Body of pancreas (tissue), 4 donors: ENCODE results near the gene MAST4. TPM values are rescaled to one million over a fixed set of nuclear protein-coding genes. Genes with fewer than 3 reads are reported as not detected.

Experiments used
- ATAC-seq: fragments of 150-250 bp; one replicate; pipeline ENCODE4 v1.9.1; 2016
- DNase-seq, 4 donors: peaks; one replicate each; pipeline ENCODE4 v3.0.0-alpha.2; 2019
- H3K27ac ChIP-seq, 4 donors: fragments of 200-600 bp; sonication (generic); 1 replicate in 3 of 4; 2 replicates in 1 of 4; pipeline versions ENCODE4 v1.5.1 to v1.6.1; 2016 to 2019; ENCODE audit warnings: mild to moderate bottlenecking in 1 of 4, mixed read lengths in 1 of 4, moderate library complexity in 1 of 4
- H3K27me3 ChIP-seq, 2 donors: fragments of 200-600 bp; sonication (generic); one replicate each; pipeline ENCODE4 v1.6.0; 2016; ENCODE audit warnings: mild to moderate bottlenecking in 1 of 2
- H3K36me3 ChIP-seq, 2 donors: fragments of 200-600 bp; sonication (generic); replicated peaks in 1 of 2; 2 replicates each; pipeline ENCODE4 v1.5.1; 2016; ENCODE audit warnings: low read depth in 2 of 2; ENCODE audit not compliant: insufficient read depth in 1 of 2
- H3K4me1 ChIP-seq: fragments of 200-600 bp; sonication (generic); one replicate; pipeline ENCODE4 v1.6.0; 2016
- H3K4me3 ChIP-seq, 2 donors: fragments of 200-600 bp; sonication (generic); 1 replicate in 1 of 2; 2 replicates in 1 of 2; pipeline ENCODE4 v1.5.1; 2016 to 2019
- H3K9me3 ChIP-seq, 3 donors: fragments of 200-600 bp; sonication (generic); 1 replicate in 2 of 3; 2 replicates in 1 of 3; pipeline ENCODE4 v1.5.1; 2016
- POLR2A ChIP-seq, 3 donors: fragments of 450-650 bp; IDR thresholded peaks; one replicate each; pipeline ENCODE4 v1.6.1; 2016; ENCODE audit warnings: antibody characterized with exemption in 3 of 3, mild to moderate bottlenecking in 2 of 3
- WGBS, 2 donors: methylation state at CpG; one replicate each; pipeline ENCODE4 v1.1.5; 2017; 5-methylcytosine and 5-hydroxymethylcytosine counted together
- intact Hi-C: fragments of 100-400 bp; cut with DNase I; formaldehyde crosslinking; loops from one replicate; pipeline ENCODE4 v1.15.1; 2023
- total RNA-seq, 2 donors: library from RNA; depleted of rRNA; stranded (reverse); fragments of >200 nt; gene quantifications; one replicate each; pipeline ENCODE4 v1.1.0, GENCODE V29; 2016
- TF ChIP-seq, protein P1 (sequence below), 7 experiments: fragments of 450-650 bp in 4 of 7; fragments of 200-600 bp in 3 of 7; sonication (generic) in 3 of 7; IDR thresholded peaks; one replicate each; pipeline ENCODE4 v1.5.1; 2016 to 2019; ENCODE audit warnings: antibody characterized with exemption in 7 of 7

The MAST4 gene
- total RNA-seq, 2 donors from 2014 or later: 17.9 to 29.7 TPM

DNA sequence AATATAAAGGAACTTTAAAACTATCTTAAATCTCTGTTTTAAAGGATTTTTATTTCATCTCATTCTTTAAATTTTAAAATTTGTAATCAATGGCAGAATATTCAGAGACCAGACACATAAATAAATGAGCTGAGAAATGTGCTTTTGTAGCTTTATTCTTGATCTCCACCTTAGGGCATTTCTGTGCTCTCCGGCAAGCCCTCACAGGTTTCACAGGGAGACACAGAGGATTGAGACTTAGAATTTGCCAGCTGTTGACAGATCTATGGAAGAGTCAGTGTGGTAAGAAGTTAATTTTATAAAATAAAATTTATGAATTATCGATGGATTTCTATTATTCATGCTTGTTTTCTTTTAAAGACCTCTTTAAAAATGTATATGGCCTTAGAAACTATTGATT, 393.6 kb downstream of the MAST4 start:
- no peak for TF ChIP-seq POLR2A (IDR thresholded peaks at IDR 0.05)
- WGBS, 2 donors: 87 to 88% methylated on average over 2 of the region's 2 CpGs
- intact Hi-C loops: loop anchor here (10.0 kb wide), 1 partner anchor 215 kb away; no protein-coding TSS in a partner anchor
- DNase-seq: no peak
- Histone ChIP-seq H3K27ac (no peak overlapping the region), H3K36me3 (no peaks in the 10 kb centered on the region), H3K4me3 (no peak overlapping the region), H3K9me3 (no peaks in the 10 kb centered on the region), H3K27me3 (no peaks in the 10 kb centered on the region), H3K4me1 (no peaks in the 10 kb centered on the region)
- no peak for ATAC-seq

DNA sequence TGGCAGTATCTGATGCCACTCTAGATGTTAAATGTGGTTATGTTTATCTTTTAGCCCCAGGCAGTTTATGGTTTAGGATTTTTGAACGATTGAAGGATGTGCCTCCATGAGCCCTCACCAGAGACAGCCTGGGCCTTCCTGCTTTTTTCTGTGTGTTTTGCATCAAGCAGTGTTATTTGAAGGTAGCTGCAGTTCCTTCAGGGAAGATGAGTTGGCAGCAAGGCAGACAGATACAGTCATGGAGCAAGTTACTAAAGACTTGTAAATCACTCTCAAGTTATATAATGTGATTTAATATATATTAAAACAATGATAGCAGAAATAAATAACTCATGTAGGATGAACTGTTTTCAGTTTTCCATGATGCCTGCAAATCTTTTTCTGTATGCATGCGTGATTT, 395.6 kb downstream of the MAST4 start:
- Histone ChIP-seq H3K27ac (no peak overlapping the region), H3K9me3 (no peaks in the 10 kb centered on the region), H3K4me3 (no peak overlapping the region), H3K4me1 (no peaks in the 10 kb centered on the region), H3K27me3 (no peaks in the 10 kb centered on the region), H3K36me3 (no peaks in the 10 kb centered on the region)
- TF ChIP-seq POLR2A (IDR thresholded peaks at IDR 0.05): no peak
- TF ChIP-seq, protein P1, sequence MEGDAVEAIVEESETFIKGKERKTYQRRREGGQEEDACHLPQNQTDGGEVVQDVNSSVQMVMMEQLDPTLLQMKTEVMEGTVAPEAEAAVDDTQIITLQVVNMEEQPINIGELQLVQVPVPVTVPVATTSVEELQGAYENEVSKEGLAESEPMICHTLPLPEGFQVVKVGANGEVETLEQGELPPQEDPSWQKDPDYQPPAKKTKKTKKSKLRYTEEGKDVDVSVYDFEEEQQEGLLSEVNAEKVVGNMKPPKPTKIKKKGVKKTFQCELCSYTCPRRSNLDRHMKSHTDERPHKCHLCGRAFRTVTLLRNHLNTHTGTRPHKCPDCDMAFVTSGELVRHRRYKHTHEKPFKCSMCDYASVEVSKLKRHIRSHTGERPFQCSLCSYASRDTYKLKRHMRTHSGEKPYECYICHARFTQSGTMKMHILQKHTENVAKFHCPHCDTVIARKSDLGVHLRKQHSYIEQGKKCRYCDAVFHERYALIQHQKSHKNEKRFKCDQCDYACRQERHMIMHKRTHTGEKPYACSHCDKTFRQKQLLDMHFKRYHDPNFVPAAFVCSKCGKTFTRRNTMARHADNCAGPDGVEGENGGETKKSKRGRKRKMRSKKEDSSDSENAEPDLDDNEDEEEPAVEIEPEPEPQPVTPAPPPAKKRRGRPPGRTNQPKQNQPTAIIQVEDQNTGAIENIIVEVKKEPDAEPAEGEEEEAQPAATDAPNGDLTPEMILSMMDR (IDR thresholded peaks at IDR 0.05): no peak
- ATAC-seq (no peak), DNase-seq (no peak)
- intact Hi-C loops: loop anchor here (10.0 kb wide), 1 partner anchor 213 kb away; no protein-coding TSS in a partner anchor
- WGBS, 2 donors: 16 to 37% methylated on average over 2 of the region's 2 CpGs

DNA sequence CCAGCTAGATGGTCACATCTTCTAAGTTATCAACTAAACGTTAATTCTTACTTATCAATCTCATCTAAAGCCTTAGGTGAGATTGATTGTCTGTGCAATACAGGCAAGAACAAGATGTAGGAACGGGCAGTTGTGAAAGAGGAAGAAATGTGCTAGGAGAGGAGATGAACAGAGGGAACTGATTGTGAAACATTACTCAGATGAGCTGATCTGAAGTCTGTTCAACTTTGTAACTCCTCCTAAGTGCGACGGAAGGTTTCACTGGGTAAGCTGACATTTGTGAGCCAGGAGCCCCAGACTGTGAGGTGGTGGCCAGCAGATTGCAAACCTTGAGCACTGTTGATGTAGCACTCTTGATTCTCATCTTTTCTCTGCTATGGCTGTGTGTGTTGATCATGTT, 396.4 kb downstream of the MAST4 start:
- H3K36me3 ChIP-seq: no peaks in the 10 kb centered on the region
- H3K27ac ChIP-seq: no peak overlapping the region
- no peaks in the 10 kb centered on the region for H3K9me3 ChIP-seq
- H3K4me3 ChIP-seq: no peak overlapping the region
- no peak for TF ChIP-seq POLR2A (IDR thresholded peaks at IDR 0.05)
- TF ChIP-seq, protein P1 (IDR thresholded peaks at IDR 0.05): no peak
- no peaks in the 10 kb centered on the region for H3K4me1 ChIP-seq
- WGBS, 2 donors: 38 to 65% methylated on average over 4 of the region's 4 CpGs
- ATAC-seq (no peak), DNase-seq (no peak)
- intact Hi-C loops: loop anchor here (10.0 kb wide), 1 partner anchor 212 kb away; no protein-coding TSS in a partner anchor
- H3K27me3 ChIP-seq: no peaks in the 10 kb centered on the region

DNA sequence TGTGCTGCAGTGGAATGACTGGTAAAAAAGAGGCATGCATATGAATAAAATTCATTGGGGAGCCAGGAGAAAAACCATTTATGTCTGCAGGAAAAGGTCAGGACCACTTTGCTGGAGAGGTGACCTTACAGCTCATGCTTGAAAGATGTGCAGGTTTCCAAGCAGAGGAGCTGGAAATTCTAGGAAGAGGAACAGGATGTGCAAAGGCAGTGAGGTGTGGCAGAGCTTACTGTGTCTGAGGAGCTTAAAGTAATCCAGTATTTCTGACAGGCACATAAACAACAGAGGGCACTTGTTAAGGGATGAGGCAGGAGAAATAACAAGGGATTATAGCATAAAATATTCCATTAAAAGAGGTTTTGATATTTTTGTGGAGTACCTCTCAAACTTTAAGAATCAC, 397.3 kb downstream of the MAST4 start:
- intact Hi-C loops: loop anchor here (10.0 kb wide), 1 partner anchor 211 kb away; no protein-coding TSS in a partner anchor
- DNase-seq: no peak

DNA sequence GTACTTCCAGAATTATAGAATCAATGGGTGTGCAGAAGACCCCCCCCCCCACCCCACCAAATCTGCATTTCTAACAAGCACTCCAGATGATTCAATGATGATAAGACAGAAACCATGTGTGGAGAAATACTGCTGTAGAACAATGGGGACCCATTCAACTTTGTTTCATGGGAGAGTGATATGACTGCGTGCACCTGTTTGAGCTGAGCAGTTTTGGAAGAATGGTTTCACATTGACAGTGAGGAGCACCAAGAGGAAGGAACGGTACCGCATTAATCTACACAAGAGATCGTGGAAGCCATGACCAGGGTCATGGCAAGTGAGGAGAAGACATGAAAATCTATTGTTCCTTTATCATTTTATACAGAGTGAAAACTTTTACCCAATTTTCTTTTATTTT, 397.7 kb downstream of the MAST4 start:
- WGBS, 2 donors: 75 to 82% methylated on average over 4 of the region's 4 CpGs
- H3K36me3 ChIP-seq: no peaks in the 10 kb centered on the region
- no peaks in the 10 kb centered on the region for H3K9me3 ChIP-seq
- H3K27me3 ChIP-seq: no peaks in the 10 kb centered on the region
- intact Hi-C loops: loop anchor here (10.0 kb wide), 1 partner anchor 211 kb away; no protein-coding TSS in a partner anchor
- no peak overlapping the region for H3K4me3 ChIP-seq
- no peak overlapping the region for H3K27ac ChIP-seq
- TF ChIP-seq POLR2A (IDR thresholded peaks at IDR 0.05): no peak
- TF ChIP-seq, protein P1 (IDR thresholded peaks at IDR 0.05): no peak
- DNase-seq: no peak
- peak; percentile 33 for ATAC-seq
- H3K4me1 ChIP-seq: no peaks in the 10 kb centered on the region

More for the DNA sequence above, 397.3 kb downstream of the MAST4 start:
- no peaks in the 10 kb centered on the region for H3K36me3 ChIP-seq
- no peaks in the 10 kb centered on the region for H3K4me1 ChIP-seq
- H3K4me3 ChIP-seq: no peak overlapping the region
- no peak for ATAC-seq
- H3K9me3 ChIP-seq: no peaks in the 10 kb centered on the region
- no peak overlapping the region for H3K27ac ChIP-seq
- TF ChIP-seq, protein P1 (IDR thresholded peaks at IDR 0.05): no peak
- no peak for TF ChIP-seq POLR2A (IDR thresholded peaks at IDR 0.05)
- no peaks in the 10 kb centered on the region for H3K27me3 ChIP-seq
